Mesenchymal stem cell (in vitro differentiated cells and primary cell): ENCODE measurements around the gene RPL41.
"Not testable (repeated sequence)": the region's sequence is repeated elsewhere in the genome, so short reads cannot be mapped to it uniquely, and the experiment has no call there.

Source experiments
- DNase-seq: peaks from one replicate; pipeline ENCODE4 v3.0.0-alpha.2; 2013
- H2AFZ ChIP-seq: one replicate; pipeline ENCODE4 v1.6.1; 2013; ENCODE audit warnings: low read depth, mild to moderate bottlenecking, control low read depth, inconsistent platforms, low read length, moderate library complexity
- H2AK5ac ChIP-seq: 2 replicates; pipeline ENCODE4 v1.6.1; 2013; ENCODE audit warnings: low read length, moderate library complexity, mild to moderate bottlenecking, inconsistent platforms; ENCODE audit not compliant: severe bottlenecking
- H2BK120ac ChIP-seq: one replicate; pipeline ENCODE4 v1.6.1; 2013; ENCODE audit warnings: low read depth, mild to moderate bottlenecking, inconsistent platforms, low read length, moderate library complexity
- H2BK12ac ChIP-seq, 2 experiments: one replicate each; pipeline ENCODE4 v1.6.1; 2013; ENCODE audit warnings: inconsistent platforms in 2 of 2, low read length in 2 of 2, mild to moderate bottlenecking in 2 of 2, moderate library complexity in 2 of 2, control low read depth in 1 of 2
- H2BK15ac ChIP-seq: one replicate; pipeline ENCODE4 v1.6.1; 2013; ENCODE audit warnings: mild to moderate bottlenecking, low read depth, inconsistent platforms; ENCODE audit not compliant: poor library complexity, severe bottlenecking
- H2BK5ac ChIP-seq: 2 replicates; pipeline ENCODE4 v1.6.1; 2013; ENCODE audit warnings: low read depth, mild to moderate bottlenecking, low read length, control low read depth, inconsistent platforms; ENCODE audit not compliant: poor library complexity, severe bottlenecking
- H3K14ac ChIP-seq, 2 experiments: one replicate each; pipeline ENCODE4 v1.6.1; 2013; ENCODE audit warnings: inconsistent platforms in 2 of 2, low read length in 2 of 2, control low read depth in 1 of 2, mild to moderate bottlenecking in 1 of 2, moderate library complexity in 1 of 2
- H3K18ac ChIP-seq, 2 experiments: one replicate each; pipeline ENCODE4 v1.6.1; 2013; ENCODE audit warnings: inconsistent platforms in 2 of 2, low read length in 2 of 2, control low read depth in 1 of 2, low read depth in 1 of 2, mild to moderate bottlenecking in 1 of 2
- H3K23ac ChIP-seq, 2 experiments: one replicate each; pipeline ENCODE4 v1.6.1; 2013; ENCODE audit warnings: inconsistent platforms in 2 of 2, low read length in 2 of 2, mild to moderate bottlenecking in 2 of 2, moderate library complexity in 2 of 2, control low read depth in 1 of 2
- H3K27ac ChIP-seq: 2 replicates; pipeline ENCODE4 v1.5.1; 2013; ENCODE audit warnings: mild to moderate bottlenecking, moderate library complexity, low read length, control low read depth, inconsistent platforms; ENCODE audit not compliant: poor library complexity, severe bottlenecking
- H3K27me3 ChIP-seq, 2 experiments: 2 replicates each; pipeline versions ENCODE4 v1.6.1 to v1.7.0; 2013; ENCODE audit warnings: low read length in 2 of 2, mild to moderate bottlenecking in 2 of 2, moderate library complexity in 2 of 2, control low read depth in 1 of 2, inconsistent platforms in 1 of 2; ENCODE audit not compliant: control insufficient read depth in 1 of 2, insufficient read depth in 1 of 2
- H3K36me3 ChIP-seq, 2 experiments: 2 replicates each; pipeline versions ENCODE4 v1.6.1 to v1.7.0; 2013; ENCODE audit warnings: low read length in 2 of 2, control low read depth in 1 of 2, inconsistent platforms in 1 of 2, low read depth in 1 of 2, mild to moderate bottlenecking in 1 of 2; ENCODE audit not compliant: insufficient read depth in 2 of 2, control insufficient read depth in 1 of 2
- H3K4ac ChIP-seq, 2 experiments: one replicate each; pipeline ENCODE4 v1.6.1; 2013; ENCODE audit warnings: inconsistent platforms in 2 of 2, low read length in 2 of 2, mild to moderate bottlenecking in 2 of 2, moderate library complexity in 2 of 2, control low read depth in 1 of 2, low read depth in 1 of 2
- H3K4me1 ChIP-seq: 2 replicates; pipeline ENCODE4 v1.6.1; 2013; ENCODE audit warnings: low read depth, low read length, control low read depth; ENCODE audit not compliant: control insufficient read depth, insufficient read depth
- H3K4me2 ChIP-seq: 2 replicates; pipeline ENCODE4 v1.6.1; 2013; ENCODE audit warnings: low read length, mild to moderate bottlenecking, inconsistent platforms; ENCODE audit not compliant: poor library complexity, severe bottlenecking
- H3K4me3 ChIP-seq, 2 experiments: 2 replicates each; pipeline versions ENCODE4 v1.5.1 to v1.7.0; 2013; ENCODE audit warnings: low read length in 2 of 2, mild to moderate bottlenecking in 2 of 2, control low read depth in 1 of 2, low read depth in 1 of 2; ENCODE audit not compliant: insufficient read depth in 1 of 2
- H3K79me1 ChIP-seq: replicated peaks from 2 replicates; pipeline ENCODE4 v1.6.1; 2013; ENCODE audit warnings: mild to moderate bottlenecking, control low read depth, low read length, inconsistent platforms; ENCODE audit not compliant: poor library complexity, severe bottlenecking
- H3K9ac ChIP-seq: 2 replicates; pipeline ENCODE4 v1.7.0; 2013; ENCODE audit warnings: mild to moderate bottlenecking, low read length, moderate library complexity
- H3K9me3 ChIP-seq: 2 replicates; pipeline ENCODE4 v1.7.0; 2013; ENCODE audit warnings: mild to moderate bottlenecking, low read length; ENCODE audit not compliant: control insufficient read depth
- H4K8ac ChIP-seq: one replicate; pipeline ENCODE4 v1.6.1; 2013; ENCODE audit warnings: inconsistent platforms, mild to moderate bottlenecking, low read length, moderate library complexity
- H4K91ac ChIP-seq: one replicate; pipeline ENCODE4 v1.6.1; 2013; ENCODE audit warnings: mild to moderate bottlenecking, low read length, inconsistent platforms
- WGBS: methylation state at CpG from one replicate; pipeline ENCODE4 v1.1.7; 2013; ENCODE audit warnings: mixed read lengths; 5-methylcytosine and 5-hydroxymethylcytosine counted together

The RPL41 gene

DNA sequence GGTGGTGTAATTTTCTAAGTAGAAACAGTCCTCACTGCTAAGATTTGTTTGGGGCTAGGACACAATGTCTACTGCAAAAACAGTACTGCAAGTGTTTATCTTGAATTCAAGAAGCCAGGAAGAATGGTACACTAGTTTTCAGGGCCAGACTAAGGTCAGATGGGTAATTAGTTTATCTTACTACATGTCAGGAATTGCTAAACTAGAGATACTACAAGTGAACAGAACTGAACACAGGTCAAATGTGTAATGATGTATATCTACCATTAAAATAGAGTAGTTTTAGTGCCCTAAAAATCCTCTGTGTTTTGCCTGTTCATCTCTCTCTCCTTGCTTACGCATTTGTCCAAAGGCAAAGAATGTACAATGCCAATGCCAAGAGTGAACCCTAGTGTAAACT lies 2.3 kb upstream of the RPL41 start:
- no peak overlapping the region for H2BK5ac ChIP-seq
- H3K9ac ChIP-seq, result no peak overlapping the region
- H3K4me2 ChIP-seq, result no peak overlapping the region
- no peaks in the 10 kb centered on the region for H3K9me3 ChIP-seq
- no peak overlapping the region for H3K4me3 ChIP-seq
- H3K14ac ChIP-seq, result no peak overlapping the region
- H2BK120ac ChIP-seq, result no peak overlapping the region
- no peak overlapping the region for H3K18ac ChIP-seq
- H3K36me3 ChIP-seq, result peaks cover 34 to 59% of the 10 kb centered on the region in 2 experiments
- 100% methylated on average over 1 of the region's 1 CpG for WGBS
- H3K4ac ChIP-seq, result no peak overlapping the region
- H3K23ac ChIP-seq, result no peak overlapping the region
- no peak overlapping the region for H3K27ac ChIP-seq
- H2AFZ ChIP-seq, result no peak overlapping the region
- no peaks in the 10 kb centered on the region for H3K27me3 ChIP-seq
- peaks cover 8% of the 10 kb centered on the region for H3K4me1 ChIP-seq
- DNase-seq, result no peak
- no peak overlapping the region for H2AK5ac ChIP-seq
- no peak overlapping the region for H2BK12ac ChIP-seq
- peaks cover 4% of the 10 kb centered on the region for H3K79me1 ChIP-seq
- no peak overlapping the region for H4K8ac ChIP-seq
- no peak overlapping the region for H4K91ac ChIP-seq
- H2BK15ac ChIP-seq, result no peak overlapping the region

DNA sequence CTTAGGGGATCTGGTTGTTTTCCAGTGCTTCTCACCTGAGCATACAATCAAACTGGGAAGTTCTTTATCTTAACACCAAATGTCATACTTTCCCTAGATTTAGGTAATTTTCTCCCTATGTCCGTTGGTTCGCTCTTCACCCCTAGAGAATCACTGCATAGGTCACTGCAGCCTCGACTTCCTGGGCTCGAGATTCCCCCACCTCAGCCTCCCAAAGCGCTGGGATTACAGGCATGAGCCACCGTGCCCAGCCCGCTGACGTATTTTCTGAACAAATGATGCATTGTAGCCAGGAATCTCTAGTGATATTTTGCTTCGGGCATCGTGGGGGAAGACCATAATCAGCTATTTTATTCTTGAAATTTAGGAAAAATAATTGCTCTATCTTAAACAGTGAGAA lies 1.1 kb upstream of the RPL41 start:
- no peak overlapping the region for H3K14ac ChIP-seq
- H2BK120ac ChIP-seq, result no peak overlapping the region
- H3K36me3 ChIP-seq, result peaks cover 23 to 53% of the 10 kb centered on the region in 2 experiments
- H2BK5ac ChIP-seq, result no peak overlapping the region
- H3K4me2 ChIP-seq, result peak overlapping the region; percentile 54
- no peak overlapping the region for H3K27ac ChIP-seq
- WGBS, result 72% methylated on average over 8 of the region's 10 CpGs
- H3K9me3 ChIP-seq, result no peaks in the 10 kb centered on the region
- no peak overlapping the region for H3K23ac ChIP-seq
- no peak overlapping the region for H2BK12ac ChIP-seq
- peak overlapping the region in 1 of 2 experiments; percentile 86 for H3K4me3 ChIP-seq
- peak overlapping the region; percentile 73 for H4K8ac ChIP-seq
- no peaks in the 10 kb centered on the region for H3K27me3 ChIP-seq
- no peak overlapping the region for H2AK5ac ChIP-seq
- peaks cover 10% of the 10 kb centered on the region for H3K4me1 ChIP-seq
- peak overlapping the region; percentile 99 for H3K9ac ChIP-seq
- H2BK15ac ChIP-seq, result no peak overlapping the region
- H3K79me1 ChIP-seq, result peaks cover 6% of the 10 kb centered on the region
- H2AFZ ChIP-seq, result no peak overlapping the region
- no peak for DNase-seq
- H3K18ac ChIP-seq, result no peak overlapping the region
- H4K91ac ChIP-seq, result peak overlapping the region; percentile 1
- H3K4ac ChIP-seq, result no peak overlapping the region

DNA sequence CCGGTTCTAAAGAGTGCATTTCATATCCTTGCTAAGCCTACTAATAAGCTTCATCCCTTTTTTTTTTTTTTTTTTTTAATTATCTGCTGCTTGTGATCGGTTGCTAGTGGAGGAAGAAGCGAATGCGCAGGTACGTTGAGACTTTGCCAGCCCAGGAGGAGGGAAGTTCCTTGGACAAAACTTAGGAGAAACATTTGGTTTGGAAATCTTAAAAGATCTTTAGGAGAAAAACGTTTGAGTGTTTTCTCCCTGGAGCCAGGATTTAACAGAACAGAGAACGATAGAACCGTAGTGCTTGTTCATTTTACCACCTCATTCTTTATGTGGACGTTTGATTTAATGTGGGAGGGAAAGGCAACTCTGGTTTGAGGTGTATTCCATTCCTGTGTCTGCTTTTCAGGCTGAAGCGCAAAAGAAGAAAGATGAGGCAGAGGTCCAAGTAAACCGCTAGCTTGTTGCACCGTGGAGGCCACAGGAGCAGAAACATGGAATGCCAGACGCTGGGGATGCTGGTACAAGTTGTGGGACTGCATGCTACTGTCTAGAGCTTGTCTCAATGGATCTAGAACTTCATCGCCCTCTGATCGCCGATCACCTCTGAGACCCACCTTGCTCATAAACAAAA lies 761 bp downstream of the RPL41 start:
- not testable (repeated sequence) for H2BK5ac ChIP-seq, H2BK12ac ChIP-seq, H4K8ac ChIP-seq, H4K91ac ChIP-seq, H3K23ac ChIP-seq, H2BK120ac ChIP-seq, H2AK5ac ChIP-seq, H2AFZ ChIP-seq, H2BK15ac ChIP-seq, H3K14ac ChIP-seq, H3K27me3 ChIP-seq, H3K9me3 ChIP-seq
- 0% methylated on average over 5 of the region's 16 CpGs for WGBS
- H3K79me1 ChIP-seq, result peaks cover 24% of the 10 kb centered on the region
- H3K4me3 ChIP-seq, result peak overlapping the region; percentile 73 to 86
- H3K4me2 ChIP-seq, result peak overlapping the region; percentile 49
- peak overlapping the region in 1 of 2 experiments; percentile 69 for H3K4ac ChIP-seq
- H3K9ac ChIP-seq, result peak overlapping the region; percentile 99
- peaks cover 12% of the 10 kb centered on the region for H3K4me1 ChIP-seq
- peak; percentile 13 for DNase-seq
- peak overlapping the region; percentile 97 for H3K27ac ChIP-seq
- peaks cover 27 to 53% of the 10 kb centered on the region in 2 experiments for H3K36me3 ChIP-seq
- H3K18ac ChIP-seq, result peak overlapping the region in 1 of 2 experiments; percentile 98

DNA sequence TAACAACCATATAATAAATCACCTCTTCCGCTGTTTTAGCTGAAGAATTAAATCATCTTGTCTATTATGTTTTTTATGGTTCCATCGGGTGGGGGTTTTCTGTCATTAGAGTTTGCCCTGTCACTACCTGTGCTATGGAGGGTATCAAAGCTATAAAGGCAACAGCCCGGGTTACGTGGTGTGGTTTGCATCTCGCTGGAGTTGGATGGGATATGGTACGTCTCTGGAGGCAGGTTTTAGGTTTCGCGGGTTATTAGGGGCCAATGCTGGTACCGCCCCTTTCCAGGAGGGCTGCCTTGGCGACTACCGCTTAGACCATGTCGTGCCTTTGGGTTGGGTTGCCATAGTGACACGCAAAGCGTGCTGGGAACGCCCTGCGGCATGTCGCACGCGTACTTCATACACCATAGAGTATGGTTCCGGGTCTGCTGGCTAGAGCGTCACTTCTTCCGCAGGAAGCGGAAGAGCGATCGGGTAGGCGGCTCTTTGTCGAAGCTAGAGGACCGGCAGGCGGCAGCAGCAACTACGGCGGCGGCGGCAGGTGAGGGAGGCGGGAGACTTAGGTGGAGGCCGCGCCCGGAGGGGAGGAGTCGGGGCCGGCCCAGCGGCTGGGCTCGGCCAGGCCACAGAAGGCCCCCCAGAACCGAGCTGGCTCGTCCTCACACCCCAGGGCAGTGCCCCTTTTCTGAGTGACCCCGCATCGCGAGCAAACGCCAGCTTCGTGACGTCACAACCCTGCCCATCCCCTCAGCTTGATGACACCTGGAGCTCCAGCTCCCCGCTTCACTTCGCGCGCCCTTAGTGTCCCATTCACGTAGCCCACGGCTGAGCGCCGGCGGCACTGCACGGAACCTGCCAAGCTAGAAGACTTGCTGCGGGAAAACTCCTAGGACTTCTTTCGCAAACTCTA lies 1.6 kb downstream of the RPL41 start, which contains the start of gene ZC3H10:
TSS of gene ZC3H10 (plus strand) at position 489 of the 910 bp plus-strand sequence. CDS start 2,297 bp downstream, outside the sequence.
- peak; percentile 99 for DNase-seq
- Histone ChIP-seq H3K9ac (peak within 1 kb of the TSS; percentile 99), H3K4me3 (peak within 1 kb of the TSS; percentile 77 to 86), H3K36me3 (peaks cover 26 to 50% of the 10 kb centered on the region in 2 experiments), H4K91ac (peak within 1 kb of the TSS; percentile 64), H2BK120ac (peak within 1 kb of the TSS; percentile 75), H3K27me3 (no peaks in the 10 kb centered on the region), H2AFZ (peak within 1 kb of the TSS; percentile 76), H3K4me1 (peaks cover 12% of the 10 kb centered on the region), H3K23ac (peak within 1 kb of the TSS in 1 of 2 experiments; percentile 10), H3K79me1 (peaks cover 32% of the 10 kb centered on the region), H3K9me3 (no peaks in the 10 kb centered on the region), H3K27ac (peak within 1 kb of the TSS; percentile 97), H3K18ac (peak within 1 kb of the TSS; percentile 79 to 92), H2BK12ac (peak within 1 kb of the TSS; percentile 75 to 84), H3K4me2 (peak within 1 kb of the TSS; percentile 74), H2BK5ac (peak within 1 kb of the TSS; percentile 24), H2BK15ac (peak within 1 kb of the TSS; percentile 94), H3K4ac (peak within 1 kb of the TSS; percentile 70 to 75), H2AK5ac (peak within 1 kb of the TSS; percentile 57), H4K8ac (peak within 1 kb of the TSS; percentile 50), H3K14ac (peak within 1 kb of the TSS in 1 of 2 experiments; percentile 44)
- under 1% methylated on average over 56 of the region's 61 CpGs for WGBS
